Mesenchymal stem cell (in vitro differentiated cells and primary cell): Measurements from ENCODE around the gene BORCS8.

ENCODE experiments used
- DNase-seq: peaks from one replicate; pipeline ENCODE4 v3.0.0-alpha.2; 2013
- H2AFZ ChIP-seq: one replicate; pipeline ENCODE4 v1.6.1; 2013; ENCODE audit warnings: low read depth, mild to moderate bottlenecking, control low read depth, inconsistent platforms, low read length, moderate library complexity
- H2AK5ac ChIP-seq: 2 replicates; pipeline ENCODE4 v1.6.1; 2013; ENCODE audit warnings: low read length, moderate library complexity, mild to moderate bottlenecking, inconsistent platforms; ENCODE audit not compliant: severe bottlenecking
- H2BK120ac ChIP-seq: one replicate; pipeline ENCODE4 v1.6.1; 2013; ENCODE audit warnings: low read depth, mild to moderate bottlenecking, inconsistent platforms, low read length, moderate library complexity
- H2BK12ac ChIP-seq, 2 experiments: one replicate each; pipeline ENCODE4 v1.6.1; 2013; ENCODE audit warnings: inconsistent platforms in 2 of 2, low read length in 2 of 2, mild to moderate bottlenecking in 2 of 2, moderate library complexity in 2 of 2, control low read depth in 1 of 2
- H2BK15ac ChIP-seq: one replicate; pipeline ENCODE4 v1.6.1; 2013; ENCODE audit warnings: mild to moderate bottlenecking, low read depth, inconsistent platforms; ENCODE audit not compliant: poor library complexity, severe bottlenecking
- H2BK5ac ChIP-seq: 2 replicates; pipeline ENCODE4 v1.6.1; 2013; ENCODE audit warnings: low read depth, mild to moderate bottlenecking, low read length, control low read depth, inconsistent platforms; ENCODE audit not compliant: poor library complexity, severe bottlenecking
- H3K14ac ChIP-seq, 2 experiments: one replicate each; pipeline ENCODE4 v1.6.1; 2013; ENCODE audit warnings: inconsistent platforms in 2 of 2, low read length in 2 of 2, control low read depth in 1 of 2, mild to moderate bottlenecking in 1 of 2, moderate library complexity in 1 of 2
- H3K18ac ChIP-seq, 2 experiments: one replicate each; pipeline ENCODE4 v1.6.1; 2013; ENCODE audit warnings: inconsistent platforms in 2 of 2, low read length in 2 of 2, control low read depth in 1 of 2, low read depth in 1 of 2, mild to moderate bottlenecking in 1 of 2
- H3K23ac ChIP-seq, 2 experiments: one replicate each; pipeline ENCODE4 v1.6.1; 2013; ENCODE audit warnings: inconsistent platforms in 2 of 2, low read length in 2 of 2, mild to moderate bottlenecking in 2 of 2, moderate library complexity in 2 of 2, control low read depth in 1 of 2
- H3K27ac ChIP-seq: 2 replicates; pipeline ENCODE4 v1.5.1; 2013; ENCODE audit warnings: mild to moderate bottlenecking, moderate library complexity, low read length, control low read depth, inconsistent platforms; ENCODE audit not compliant: poor library complexity, severe bottlenecking
- H3K27me3 ChIP-seq, 2 experiments: 2 replicates each; pipeline versions ENCODE4 v1.6.1 to v1.7.0; 2013; ENCODE audit warnings: low read length in 2 of 2, mild to moderate bottlenecking in 2 of 2, moderate library complexity in 2 of 2, control low read depth in 1 of 2, inconsistent platforms in 1 of 2; ENCODE audit not compliant: control insufficient read depth in 1 of 2, insufficient read depth in 1 of 2
- H3K36me3 ChIP-seq, 2 experiments: 2 replicates each; pipeline versions ENCODE4 v1.6.1 to v1.7.0; 2013; ENCODE audit warnings: low read length in 2 of 2, control low read depth in 1 of 2, inconsistent platforms in 1 of 2, low read depth in 1 of 2, mild to moderate bottlenecking in 1 of 2; ENCODE audit not compliant: insufficient read depth in 2 of 2, control insufficient read depth in 1 of 2
- H3K4ac ChIP-seq, 2 experiments: one replicate each; pipeline ENCODE4 v1.6.1; 2013; ENCODE audit warnings: inconsistent platforms in 2 of 2, low read length in 2 of 2, mild to moderate bottlenecking in 2 of 2, moderate library complexity in 2 of 2, control low read depth in 1 of 2, low read depth in 1 of 2
- H3K4me1 ChIP-seq: 2 replicates; pipeline ENCODE4 v1.6.1; 2013; ENCODE audit warnings: low read depth, low read length, control low read depth; ENCODE audit not compliant: control insufficient read depth, insufficient read depth
- H3K4me2 ChIP-seq: 2 replicates; pipeline ENCODE4 v1.6.1; 2013; ENCODE audit warnings: low read length, mild to moderate bottlenecking, inconsistent platforms; ENCODE audit not compliant: poor library complexity, severe bottlenecking
- H3K4me3 ChIP-seq, 2 experiments: 2 replicates each; pipeline versions ENCODE4 v1.5.1 to v1.7.0; 2013; ENCODE audit warnings: low read length in 2 of 2, mild to moderate bottlenecking in 2 of 2, control low read depth in 1 of 2, low read depth in 1 of 2; ENCODE audit not compliant: insufficient read depth in 1 of 2
- H3K79me1 ChIP-seq: replicated peaks from 2 replicates; pipeline ENCODE4 v1.6.1; 2013; ENCODE audit warnings: mild to moderate bottlenecking, control low read depth, low read length, inconsistent platforms; ENCODE audit not compliant: poor library complexity, severe bottlenecking
- H3K9ac ChIP-seq: 2 replicates; pipeline ENCODE4 v1.7.0; 2013; ENCODE audit warnings: mild to moderate bottlenecking, low read length, moderate library complexity
- H3K9me3 ChIP-seq: 2 replicates; pipeline ENCODE4 v1.7.0; 2013; ENCODE audit warnings: mild to moderate bottlenecking, low read length; ENCODE audit not compliant: control insufficient read depth
- H4K8ac ChIP-seq: one replicate; pipeline ENCODE4 v1.6.1; 2013; ENCODE audit warnings: inconsistent platforms, mild to moderate bottlenecking, low read length, moderate library complexity
- H4K91ac ChIP-seq: one replicate; pipeline ENCODE4 v1.6.1; 2013; ENCODE audit warnings: mild to moderate bottlenecking, low read length, inconsistent platforms
- WGBS: methylation state at CpG from one replicate; pipeline ENCODE4 v1.1.7; 2013; ENCODE audit warnings: mixed read lengths; 5-methylcytosine and 5-hydroxymethylcytosine counted together

BORCS8 gene

GRCh38 chr19:19202707-19203011, 10.7 kb upstream of the BORCS8 start:
- no peak overlapping the region for H3K14ac ChIP-seq
- no peak overlapping the region for H2BK5ac ChIP-seq
- H3K9me3 ChIP-seq, result no peaks in the 10 kb centered on the region
- peaks cover 10% of the 10 kb centered on the region for H3K4me1 ChIP-seq
- H2AK5ac ChIP-seq, result no peak overlapping the region
- no peak overlapping the region for H2BK15ac ChIP-seq
- H3K4me3 ChIP-seq, result peak overlapping the region; percentile 60 to 88
- H2BK120ac ChIP-seq, result no peak overlapping the region
- no peak for DNase-seq
- H3K36me3 ChIP-seq, result peaks cover 34 to 37% of the 10 kb centered on the region in 2 experiments
- H4K91ac ChIP-seq, result no peak overlapping the region
- no peak overlapping the region for H2BK12ac ChIP-seq
- H4K8ac ChIP-seq, result peak overlapping the region; percentile 4
- no peak overlapping the region for H3K27ac ChIP-seq
- H3K4me2 ChIP-seq, result peak overlapping the region; percentile 73
- WGBS, result 42% methylated on average over 11 of the region's 11 CpGs
- peak overlapping the region; percentile 90 for H3K9ac ChIP-seq
- peak overlapping the region in 1 of 2 experiments; percentile 8 for H3K4ac ChIP-seq
- H3K23ac ChIP-seq, result no peak overlapping the region
- H2AFZ ChIP-seq, result no peak overlapping the region
- H3K79me1 ChIP-seq, result peaks cover 24% of the 10 kb centered on the region
- H3K18ac ChIP-seq, result peak overlapping the region in 1 of 2 experiments; percentile 43
- H3K27me3 ChIP-seq, result peaks cover 16 to 27% of the 10 kb centered on the region in 2 experiments

GRCh38 chr19:19201697-19202630, 10.0 kb upstream of the BORCS8 start:
- H3K9ac ChIP-seq, result peak overlapping the region; percentile 90
- DNase-seq, result no peak
- H3K27ac ChIP-seq, result no peak overlapping the region
- H2BK120ac ChIP-seq, result no peak overlapping the region
- no peak overlapping the region for H3K4me2 ChIP-seq
- H3K23ac ChIP-seq, result no peak overlapping the region
- H4K91ac ChIP-seq, result no peak overlapping the region
- no peak overlapping the region for H3K18ac ChIP-seq
- no peak overlapping the region for H2AK5ac ChIP-seq
- WGBS, result 93% methylated on average over 19 of the region's 19 CpGs
- H3K14ac ChIP-seq, result no peak overlapping the region
- no peak overlapping the region for H3K4ac ChIP-seq
- no peak overlapping the region for H2BK5ac ChIP-seq
- H2BK12ac ChIP-seq, result no peak overlapping the region
- H2BK15ac ChIP-seq, result no peak overlapping the region
- H3K27me3 ChIP-seq, result peaks cover 11 to 20% of the 10 kb centered on the region in 2 experiments
- peaks cover 27% of the 10 kb centered on the region for H3K79me1 ChIP-seq
- peak overlapping the region; percentile 15 for H4K8ac ChIP-seq
- H3K4me3 ChIP-seq, result peak overlapping the region in 1 of 2 experiments; percentile 88
- H3K36me3 ChIP-seq, result peaks cover 39 to 43% of the 10 kb centered on the region in 2 experiments
- peaks cover 10% of the 10 kb centered on the region for H3K4me1 ChIP-seq
- H2AFZ ChIP-seq, result no peak overlapping the region
- no peaks in the 10 kb centered on the region for H3K9me3 ChIP-seq

- peak overlapping the region in 1 of 2 experiments; percentile 96 for H3K4me3 ChIP-seq
- no peak overlapping the region for H2BK120ac ChIP-seq
- WGBS, result 91% methylated on average over 5 of the region's 5 CpGs
- H2BK5ac ChIP-seq, result no peak overlapping the region
- H3K9me3 ChIP-seq, result no peaks in the 10 kb centered on the region
- no peak overlapping the region for H3K18ac ChIP-seq
- H4K8ac ChIP-seq, result no peak overlapping the region
- H2AFZ ChIP-seq, result no peak overlapping the region
- peaks cover 36% of the 10 kb centered on the region for H3K79me1 ChIP-seq
- no peak overlapping the region for H3K14ac ChIP-seq
- H4K91ac ChIP-seq, result no peak overlapping the region
- H2BK12ac ChIP-seq, result no peak overlapping the region
- H3K27ac ChIP-seq, result no peak overlapping the region
- H3K4me1 ChIP-seq, result peaks cover 20% of the 10 kb centered on the region
- H3K27me3 ChIP-seq, result no peaks in the 10 kb centered on the region
- peak overlapping the region; percentile 24 for H3K4me2 ChIP-seq
- no peak overlapping the region for H3K4ac ChIP-seq
- no peak overlapping the region for H3K23ac ChIP-seq
- H2BK15ac ChIP-seq, result no peak overlapping the region
- H3K36me3 ChIP-seq, result peaks cover 31 to 40% of the 10 kb centered on the region in 2 experiments
- H2AK5ac ChIP-seq, result no peak overlapping the region
- no peak for DNase-seq
- H3K9ac ChIP-seq, result peak overlapping the region; percentile 96
These were observed 2.0 kb upstream of the BORCS8 start for GRCh38 chr19:19193926-19194325.

GRCh38 chr19:19192910-19193423, 1.0 kb upstream of the BORCS8 start:
- Histone ChIP-seq H2BK5ac (no peak overlapping the region), H2AFZ (peak overlapping the region; percentile 42), H2AK5ac (no peak overlapping the region), H2BK120ac (no peak overlapping the region), H3K4me1 (peaks cover 20% of the 10 kb centered on the region), H3K27ac (peak overlapping the region; percentile 62), H2BK12ac (peak overlapping the region in 1 of 2 experiments; percentile 25), H2BK15ac (no peak overlapping the region), H3K9me3 (no peaks in the 10 kb centered on the region), H4K8ac (peak overlapping the region; percentile 57), H3K4me3 (peak overlapping the region; percentile 72 to 96), H3K4ac (peak overlapping the region; percentile 70 to 86), H3K18ac (peak overlapping the region; percentile 68 to 89), H3K4me2 (peak overlapping the region; percentile 55), H4K91ac (no peak overlapping the region), H3K36me3 (peaks cover 21 to 30% of the 10 kb centered on the region in 2 experiments), H3K79me1 (peaks cover 31% of the 10 kb centered on the region), H3K27me3 (no peaks in the 10 kb centered on the region), H3K9ac (peak overlapping the region; percentile 96), H3K14ac (peak overlapping the region in 1 of 2 experiments; percentile 84), H3K23ac (peak overlapping the region in 1 of 2 experiments; percentile 66)
- no peak for DNase-seq
- WGBS, result 7% methylated on average over 19 of the region's 22 CpGs
